GM12892 (cell line): ENCODE results near the gene SLC22A17.

Source experiments
- POLR2AphosphoS5 ChIP-seq: IDR thresholded peaks from 2 replicates; pipeline ENCODE4 v1.6.1; 2011; ENCODE audit warnings: low read depth, low read length, control low read depth
- TAF1 ChIP-seq: IDR thresholded peaks from 2 replicates; pipeline ENCODE4 v1.6.1; 2011; ENCODE audit warnings: low read depth, mild to moderate bottlenecking, control low read depth, low read length, borderline replicate concordance

DNA sequence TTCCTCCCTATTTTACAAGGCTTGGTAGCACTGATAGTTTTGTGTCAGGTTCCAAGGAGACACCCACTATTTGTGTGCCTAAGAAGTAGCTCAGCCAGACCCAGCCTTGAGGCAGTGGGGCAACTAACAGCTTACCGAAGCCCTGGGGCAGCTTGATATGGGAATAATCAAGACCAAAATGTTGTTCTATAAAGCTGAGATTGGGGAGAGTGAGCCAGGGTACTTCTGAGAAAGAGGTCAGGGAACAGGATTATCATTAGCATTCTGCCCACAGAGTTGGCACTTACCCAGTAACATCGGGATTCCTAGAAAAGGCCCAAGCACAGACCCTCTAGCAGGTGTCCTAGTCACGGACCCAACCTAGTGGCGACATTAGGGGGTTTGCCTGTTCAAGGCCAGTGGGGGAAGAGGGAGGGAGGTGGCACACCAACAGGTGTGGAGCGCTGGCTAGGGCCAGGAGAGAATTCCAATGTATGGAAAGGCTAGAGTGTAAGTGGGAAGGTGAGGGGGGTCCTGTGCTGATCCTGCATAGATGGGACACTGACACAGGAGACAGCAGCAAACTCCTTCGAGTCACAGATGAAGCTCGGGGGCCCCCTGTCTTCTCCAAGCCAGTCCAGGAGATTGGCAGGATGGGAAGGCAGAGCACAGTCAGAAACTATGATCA lies 54.9 kb downstream of the SLC22A17 start:
- no peak for TF ChIP-seq POLR2AphosphoS5
- no peak for TF ChIP-seq TAF1
